DMS153 treated with DMSO at 0.1 percent for 48 hours (cell line): ENCODE measurements around the gene DNAH14.
"Not testable (repeated sequence)": the region's sequence is repeated elsewhere in the genome, so short reads cannot be mapped to it uniquely, and the experiment has no call there.

Experiments
- DNase-seq: peaks from one replicate; lab custom pipeline; 2025; ENCODE audit not compliant: unreplicated experiment; lab: John Stamatoyannopoulos, UW

DNAH14 gene

GRCh38 chr1:224929335-224930237 lies at the start of gene DNAH14:
TSS of gene DNAH14 (plus strand) at chr1:224929675. CDS start at chr1:224952703, 23,028 bp downstream.
- peak; percentile 78 for DNase-seq

DNA sequence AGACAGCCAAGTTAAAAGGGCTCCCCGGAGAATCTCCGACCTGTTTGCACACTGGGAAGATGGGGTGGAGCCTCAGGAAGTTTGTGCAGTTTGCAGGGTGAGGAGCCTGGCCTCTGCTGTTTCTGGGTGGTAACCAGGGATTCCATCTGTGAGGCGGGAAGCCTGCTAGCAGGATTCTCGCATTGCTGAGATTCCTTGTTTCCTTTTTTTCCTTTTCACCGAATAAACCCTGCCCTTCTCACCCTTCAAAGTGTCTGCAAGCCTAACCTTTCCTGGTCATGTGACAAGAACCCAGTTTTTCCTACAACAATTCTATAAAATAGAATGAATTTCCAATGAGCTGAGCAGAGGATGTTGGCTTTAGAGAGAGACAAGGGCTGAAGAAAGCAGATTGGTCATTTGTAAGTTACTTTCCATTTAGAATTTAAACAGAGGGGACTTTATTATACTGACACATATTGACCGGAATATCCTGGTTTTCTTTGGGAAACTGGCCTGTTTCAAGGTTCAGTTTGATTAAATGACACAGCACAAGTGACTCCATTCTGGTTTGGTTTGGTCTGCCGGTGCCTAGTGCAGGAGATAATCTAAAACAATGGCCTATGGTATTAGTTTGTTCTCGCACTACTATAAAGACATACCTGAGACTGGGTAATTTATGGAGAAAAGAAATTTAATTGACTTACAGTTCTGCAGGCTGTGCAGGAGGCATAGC lies 48.7 kb upstream of the DNAH14 start:
- no peak for DNase-seq

DNA sequence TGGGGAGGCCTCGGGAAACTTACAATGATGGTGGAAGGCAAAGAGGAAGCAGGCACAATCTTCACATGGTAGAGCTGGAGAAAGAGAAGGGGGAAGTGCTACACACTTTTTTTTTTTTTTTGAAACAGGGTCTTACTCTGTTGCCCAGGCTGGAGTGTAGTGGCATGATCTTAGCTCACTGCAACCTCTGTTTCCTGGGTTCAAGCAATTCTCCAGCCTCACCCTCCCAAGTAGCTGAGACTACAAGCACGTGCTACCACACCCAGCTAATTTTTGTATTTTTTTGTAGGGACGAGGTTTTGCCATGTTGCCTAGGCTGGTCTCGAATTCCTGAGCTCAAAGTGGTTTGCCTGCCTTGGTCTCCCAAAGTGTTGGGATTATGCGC lies 48.2 kb upstream of the DNAH14 start:
- not testable (repeated sequence) for DNase-seq

DNA sequence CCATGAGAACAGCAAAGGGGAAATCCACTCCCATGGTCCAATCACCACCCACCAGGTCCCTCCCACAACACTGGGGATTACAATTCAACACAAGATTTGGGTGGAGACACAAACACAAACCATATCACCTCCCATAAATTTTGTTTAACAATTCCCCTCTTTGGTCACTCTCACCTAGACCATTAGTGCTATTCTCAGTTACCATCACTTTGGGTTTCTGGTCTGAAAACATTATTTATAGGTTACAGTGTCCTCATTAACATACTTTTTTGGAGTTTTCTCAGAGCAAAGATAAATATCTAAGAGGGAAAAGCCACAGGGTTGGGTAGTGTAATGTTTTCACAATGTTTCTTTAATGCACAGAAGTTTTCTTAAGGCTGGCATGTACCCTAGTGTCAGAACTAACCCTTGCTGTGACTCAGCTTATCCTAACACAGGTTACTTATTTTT lies 47.7 kb upstream of the DNAH14 start:
- DNase-seq = no peak

DNA sequence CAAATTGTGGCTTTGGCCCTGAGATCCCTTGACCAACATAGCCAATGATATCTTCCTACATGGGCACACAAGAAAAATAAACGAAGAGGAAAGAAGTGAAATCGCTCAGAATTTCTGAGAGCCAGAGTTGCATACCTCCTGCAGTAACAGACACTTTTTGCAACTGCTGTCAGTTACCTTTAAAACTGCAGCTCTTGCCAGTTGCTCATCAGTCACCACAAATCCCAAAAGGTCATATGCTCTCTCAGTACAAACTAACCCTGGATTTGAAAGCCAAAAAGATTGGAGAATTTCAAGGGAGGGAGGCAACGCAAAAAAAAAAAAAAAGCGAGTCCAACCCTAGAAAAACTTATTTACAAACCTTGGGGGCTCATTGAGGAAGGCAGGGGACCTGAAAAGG lies 47.2 kb upstream of the DNAH14 start:
- no peak for DNase-seq

GRCh38 chr1:224883091-224883490 lies 46.4 kb upstream of the DNAH14 start:
- DNase-seq = no peak

GRCh38 chr1:224884361-224884801 lies 45.1 kb upstream of the DNAH14 start:
- DNase-seq = no peak

DNA sequence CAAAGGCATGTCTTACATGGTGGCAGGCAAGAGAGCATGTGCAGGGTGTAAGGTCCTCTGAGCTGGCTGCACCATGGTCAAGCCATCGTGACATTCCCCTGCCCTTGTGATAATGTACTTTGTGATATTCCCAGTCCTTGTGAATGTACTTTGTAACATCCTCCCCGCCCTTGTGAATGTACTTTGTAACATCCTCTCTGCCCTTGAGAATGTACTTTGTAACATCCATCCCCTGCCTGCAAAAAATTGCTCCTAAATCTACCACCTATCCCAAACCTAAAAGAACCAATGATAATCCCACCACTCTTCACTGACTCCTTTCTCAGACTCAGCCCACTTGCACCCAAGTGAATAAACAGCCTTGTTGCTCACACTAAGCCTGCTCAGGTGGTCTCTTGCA lies 44.1 kb upstream of the DNAH14 start:
- not testable (repeated sequence) for DNase-seq

DNA sequence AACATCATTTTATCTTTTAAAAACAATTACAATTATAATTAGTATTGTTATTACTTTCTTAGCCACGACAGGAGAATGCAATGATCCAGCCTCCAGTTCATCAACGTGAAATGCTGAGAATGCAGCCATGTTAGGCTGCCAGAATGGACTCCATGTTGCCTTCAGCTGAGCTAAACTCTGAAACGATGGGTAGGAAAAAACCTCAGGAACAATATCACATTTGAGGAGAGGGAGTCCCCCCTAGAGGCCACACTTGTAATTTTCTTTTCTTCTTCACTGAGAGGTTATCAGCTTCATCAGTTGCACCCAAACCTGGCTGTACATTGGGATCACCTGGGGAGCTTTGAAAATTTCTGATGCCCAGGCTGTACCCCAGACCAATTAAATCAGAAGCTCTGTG lies 34.6 kb upstream of the DNAH14 start:
- no peak for DNase-seq

DNA sequence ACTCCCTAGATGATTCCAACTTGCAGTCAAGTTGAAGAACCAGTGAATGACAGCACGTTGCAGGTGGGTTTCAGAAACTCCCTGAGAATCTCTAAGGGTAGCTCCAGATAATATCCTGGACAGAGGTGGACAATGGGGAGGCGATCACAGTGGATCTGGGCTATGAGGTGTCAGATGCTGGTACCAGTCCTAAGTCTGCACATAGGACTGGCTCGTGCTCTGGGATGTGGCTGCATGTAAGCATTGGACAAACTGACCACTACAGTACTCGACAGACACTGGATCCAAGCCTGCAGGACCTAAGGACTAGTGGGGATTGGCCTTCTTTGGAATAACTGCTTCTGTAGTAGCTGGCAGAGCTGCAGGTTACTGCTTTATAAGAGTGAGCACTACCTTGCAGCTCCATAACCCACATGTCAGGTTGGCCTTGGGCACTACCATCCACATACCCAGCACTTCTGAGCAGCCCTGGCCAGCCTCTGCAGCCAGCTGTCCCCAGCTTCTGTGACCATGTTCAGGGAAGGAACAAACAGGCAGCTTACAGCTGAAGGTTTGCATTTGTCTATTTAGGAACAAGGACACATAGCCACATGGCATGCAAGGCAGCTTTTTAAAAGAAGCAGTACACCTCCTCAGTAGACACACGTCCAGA lies 33.2 kb upstream of the DNAH14 start:
- DNase-seq = no peak

DNA sequence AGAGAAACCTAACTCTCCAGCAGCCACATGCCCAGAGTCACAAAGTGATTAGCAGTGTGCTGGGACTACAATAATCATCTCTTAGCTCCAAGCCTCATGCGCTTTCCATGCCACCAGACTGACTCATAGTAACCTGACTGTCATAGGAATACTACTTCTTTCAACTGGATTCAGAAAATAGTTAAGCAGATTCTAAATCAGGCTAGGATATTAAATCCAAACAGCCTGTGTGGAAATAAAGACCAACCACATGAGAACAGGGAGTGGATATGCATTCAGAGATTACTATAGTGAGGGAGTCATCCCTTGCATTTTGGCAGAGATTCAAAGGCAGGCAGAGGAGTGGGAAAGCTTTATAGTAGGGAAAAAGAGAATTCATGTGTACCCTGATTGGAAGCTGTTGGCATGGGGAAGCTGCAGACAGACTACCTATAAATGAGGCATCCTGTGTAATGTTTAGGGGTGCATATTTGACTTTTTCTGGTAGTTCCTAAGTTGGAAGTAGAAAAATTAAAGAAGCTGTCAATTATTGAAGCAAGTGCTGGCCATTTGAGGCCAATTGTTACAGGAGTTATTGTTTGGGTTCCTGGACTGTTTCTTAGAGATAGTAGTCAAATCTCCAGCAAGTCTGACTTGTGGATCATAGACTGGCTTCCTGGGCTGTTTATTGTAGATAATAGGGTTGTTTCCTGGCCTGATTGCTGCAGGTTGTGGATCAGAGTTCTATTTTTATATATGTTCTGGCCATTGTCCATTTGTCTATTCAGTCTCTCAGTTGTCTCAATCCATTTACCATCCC lies 31.7 kb upstream of the DNAH14 start:
- DNase-seq = no peak

DNA sequence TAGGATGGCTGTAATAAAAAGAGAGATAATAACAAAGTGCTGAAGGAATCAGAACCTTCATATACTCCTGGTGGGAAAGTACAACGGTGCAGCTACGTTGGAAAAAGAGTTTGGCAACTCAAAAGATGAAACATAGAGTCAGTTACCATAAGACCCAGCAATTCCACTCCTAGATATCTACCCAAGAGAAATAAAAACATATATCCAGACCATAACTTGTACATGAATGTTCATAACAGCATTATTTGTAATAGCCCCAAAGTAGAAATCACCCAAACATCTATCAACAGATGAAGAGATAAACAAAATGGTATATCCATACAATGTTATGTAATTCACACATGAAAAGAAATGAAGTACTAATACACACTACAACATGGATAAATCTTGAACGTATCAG lies 30.5 kb upstream of the DNAH14 start:
- DNase-seq = no peak

DNA sequence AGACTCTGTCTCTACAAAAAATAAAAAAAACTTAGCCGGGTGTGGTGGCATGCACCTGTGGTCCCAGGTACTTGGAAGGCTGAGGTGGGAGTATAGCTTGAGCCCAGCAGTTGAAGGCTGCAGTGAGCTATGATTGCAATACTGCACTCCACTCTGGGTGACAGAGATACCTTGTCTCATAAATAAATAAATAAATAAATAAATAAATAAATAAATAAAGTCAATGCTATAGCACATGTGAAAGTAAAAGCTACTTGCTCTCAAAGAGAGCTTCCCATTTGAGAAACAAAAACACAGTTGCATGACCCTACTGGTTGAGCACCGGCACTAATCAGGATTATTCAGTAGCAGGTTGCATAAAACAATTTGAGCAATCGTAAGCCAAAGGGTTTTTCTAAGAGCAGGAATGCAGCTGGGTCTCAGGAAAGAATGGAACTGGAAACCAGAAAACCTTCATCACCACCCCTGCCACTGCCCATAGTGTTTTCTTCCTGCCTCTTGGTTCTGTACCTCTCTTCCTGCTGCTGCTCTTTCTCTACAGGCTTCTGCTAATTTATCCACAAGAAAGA lies 29.3 kb upstream of the DNAH14 start:
- DNase-seq = no peak

GRCh38 chr1:224901087-224901810 lies 28.2 kb upstream of the DNAH14 start:
- no peak for DNase-seq

DNA sequence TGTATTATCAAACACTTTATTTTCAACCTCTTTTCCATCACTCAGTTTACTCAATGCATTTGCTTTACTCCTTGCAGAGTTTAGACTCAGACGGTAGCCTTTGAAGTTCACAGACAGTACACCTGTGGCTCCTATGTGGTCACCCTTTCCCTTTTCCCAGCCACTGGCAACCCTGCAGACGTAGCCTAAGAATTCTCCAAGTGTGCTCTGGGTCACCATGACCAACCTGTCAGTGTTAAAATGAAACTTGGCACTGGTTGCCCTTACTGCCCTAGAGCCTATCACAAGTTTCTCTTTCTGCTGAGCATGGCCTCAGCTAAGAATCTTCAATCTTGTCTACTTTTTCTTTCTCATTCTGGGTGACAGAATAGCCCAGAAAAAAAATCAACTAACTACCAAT lies 25.5 kb upstream of the DNAH14 start:
- DNase-seq = no peak

DNA sequence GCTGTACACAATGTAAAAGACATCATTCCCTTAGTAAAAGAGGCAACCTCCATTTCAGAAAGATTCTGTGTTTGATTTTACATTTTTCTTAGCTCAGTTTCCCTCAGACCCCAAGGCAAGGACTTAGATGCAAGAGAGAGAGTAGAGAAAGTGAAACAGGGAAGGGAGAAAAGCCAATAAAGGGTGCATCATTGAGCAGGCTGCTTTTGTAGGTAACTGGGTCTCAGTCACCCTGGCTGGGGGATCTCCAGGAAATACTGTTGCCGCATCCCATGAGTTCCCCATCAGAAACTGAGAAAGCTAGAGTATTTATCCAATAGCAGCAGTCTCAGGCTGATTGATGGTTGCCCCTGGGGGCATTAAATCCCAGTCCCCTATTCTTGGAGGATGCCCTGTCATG lies 23.1 kb upstream of the DNAH14 start:
- no peak for DNase-seq

- no peak for DNase-seq
Observed at GRCh38 chr1:224911217-224911616, 18.3 kb upstream of the DNAH14 start.

GRCh38 chr1:224914292-224914900 lies 15.1 kb upstream of the DNAH14 start:
- DNase-seq = no peak

GRCh38 chr1:224919508-224919907 lies 10.0 kb upstream of the DNAH14 start:
- DNase-seq = no peak
